MM.1S (cell line): ENCODE results near the gene NLGN2.

ENCODE experiments used
- DNase-seq: peaks from one replicate; pipeline ENCODE4 v3.0.0-alpha.2; 2015
- H2AFZ ChIP-seq: fragments of 300-600 bp; sonication (generic); 2 replicates; pipeline ENCODE4 v1.6.0; 2016; ENCODE audit warnings: antibody characterized with exemption, low read length
- H3F3A ChIP-seq: fragments of 300-600 bp; sonication (generic); 2 replicates; pipeline ENCODE4 v1.6.1; 2016; ENCODE audit warnings: mild to moderate bottlenecking, antibody characterized with exemption, low read length, moderate library complexity, mixed read lengths; ENCODE audit not compliant: insufficient read depth
- H3K27ac ChIP-seq: fragments of 300-600 bp; sonication (generic); 2 replicates; pipeline ENCODE4 v1.5.1; 2016; ENCODE audit warnings: mild to moderate bottlenecking, low read length
- H3K27me3 ChIP-seq: fragments of 300-600 bp; sonication (generic); replicated peaks from 2 replicates; pipeline ENCODE4 v1.6.0; 2016; ENCODE audit warnings: low read length; ENCODE audit not compliant: insufficient read depth
- H3K36me3 ChIP-seq: fragments of 300-600 bp; sonication (generic); replicated peaks from 2 replicates; pipeline ENCODE4 v1.6.1; 2016; ENCODE audit warnings: mild to moderate bottlenecking, low read length, mixed read lengths; ENCODE audit not compliant: insufficient read depth
- H3K4me1 ChIP-seq: fragments of 300-600 bp; sonication (generic); 2 replicates; pipeline ENCODE4 v1.6.1; 2016; ENCODE audit warnings: low read length, mixed read lengths
- H3K4me2 ChIP-seq: fragments of 300-600 bp; sonication (generic); 2 replicates; pipeline ENCODE4 v1.6.0; 2016; ENCODE audit warnings: low read depth, low read length
- H3K4me3 ChIP-seq: fragments of 300-600 bp; sonication (generic); 2 replicates; pipeline ENCODE4 v1.5.1; 2016; ENCODE audit warnings: low read length, mixed read lengths
- H3K79me2 ChIP-seq: fragments of 300-600 bp; sonication (generic); 2 replicates; pipeline ENCODE4 v1.6.1; 2016; ENCODE audit warnings: mixed run types, low read length, mixed read lengths
- H3K9ac ChIP-seq: fragments of 300-600 bp; sonication (generic); 2 replicates; pipeline ENCODE4 v1.6.1; 2016; ENCODE audit warnings: low read length, mixed read lengths
- H3K9me2 ChIP-seq: fragments of 300-600 bp; sonication (generic); replicated peaks from 2 replicates; pipeline ENCODE4 v1.6.1; 2016; ENCODE audit warnings: mild to moderate bottlenecking, low read length, mixed read lengths; ENCODE audit not compliant: insufficient read depth
- H3K9me3 ChIP-seq: fragments of 300-600 bp; sonication (generic); replicated peaks from 2 replicates; pipeline ENCODE4 v1.6.1; 2016; ENCODE audit warnings: mild to moderate bottlenecking, low read length, mixed read lengths; ENCODE audit not compliant: insufficient read depth
- H4K20me1 ChIP-seq: fragments of 300-600 bp; sonication (generic); 2 replicates; pipeline ENCODE4 v1.6.1; 2016; ENCODE audit warnings: mild to moderate bottlenecking, low read length, moderate library complexity, mixed read lengths; ENCODE audit not compliant: insufficient read depth
- CTCF ChIP-seq: fragments of 300-600 bp; sonication (generic); IDR thresholded peaks from 2 replicates; pipeline ENCODE4 v1.5.1; 2016; ENCODE audit warnings: antibody characterized with exemption, low read length, mixed read lengths
- EZH2 ChIP-seq: fragments of 300-600 bp; sonication (generic); optimal IDR thresholded peaks from 2 replicates; pipeline ENCODE3; 2017; ENCODE audit warnings: low read depth, mild to moderate bottlenecking, antibody characterized with exemption, low read length, mixed read lengths
- EZH2phosphoT487 ChIP-seq: fragments of 300-600 bp; sonication (generic); IDR thresholded peaks from 2 replicates; pipeline ENCODE4 v1.6.1; 2018; ENCODE audit warnings: antibody characterized with exemption, low read length

NLGN2 gene

GRCh38 chr17:7404737-7405349, 2.8 kb upstream of the NLGN2 start:
- DNase-seq = no peak
- H3K9ac ChIP-seq = peak overlapping the region; percentile 52; the same call in 1 of the 2 replicates
- TF ChIP-seq EZH2 (no peak), CTCF (no peak), EZH2phosphoT487 (no peak)

GRCh38 chr17:7405350-7406234, 2.1 kb upstream of the NLGN2 start:
- TF ChIP-seq EZH2 (no peak), CTCF (no peak), EZH2phosphoT487 (no peak)
- Histone ChIP-seq H3K27me3 (peaks cover 43% of the 10 kb centered on the region), H3K4me3 (peak overlapping the region; percentile 69), H3K27ac (no peak overlapping the region), H3K9me3 (no peaks in the 10 kb centered on the region), H3K9ac (no peak overlapping the region), H2AFZ (peak overlapping the region; percentile 72), H3K36me3 (no peaks in the 10 kb centered on the region), H3F3A (no peaks in the 10 kb centered on the region), H3K4me1 (peaks cover 4% of the 10 kb centered on the region; the same call in 1 of the 2 replicates), H3K9me2 (no peaks in the 10 kb centered on the region), H4K20me1 (no peaks in the 10 kb centered on the region), H3K79me2 (no peaks in the 10 kb centered on the region; the same call in 1 of the 2 replicates), H3K4me2 (peak overlapping the region; percentile 86; the same call in 1 of the 2 replicates)
- DNase-seq = no peak

More at GRCh38 chr17:7404737-7405349, 2.8 kb upstream of the NLGN2 start:
- Histone ChIP-seq H3K9me3 (no peaks in the 10 kb centered on the region), H3K27ac (no peak overlapping the region), H3K27me3 (peaks cover 36% of the 10 kb centered on the region), H3F3A (no peaks in the 10 kb centered on the region), H3K4me1 (peaks cover 4% of the 10 kb centered on the region; the same call in 1 of the 2 replicates), H3K79me2 (no peaks in the 10 kb centered on the region; the same call in 1 of the 2 replicates), H3K9me2 (no peaks in the 10 kb centered on the region), H3K4me3 (peak overlapping the region; percentile 69), H4K20me1 (no peaks in the 10 kb centered on the region), H3K4me2 (peak overlapping the region; percentile 86), H3K36me3 (no peaks in the 10 kb centered on the region), H2AFZ (peak overlapping the region; percentile 72)

- TF ChIP-seq EZH2 (no peak), CTCF (no peak), EZH2phosphoT487 (no peak)
- H3K4me1 ChIP-seq = peaks cover 4% of the 10 kb centered on the region; the same call in 1 of the 2 replicates
- H3K9me3 ChIP-seq = no peaks in the 10 kb centered on the region
- no peak overlapping the region for H3K9ac ChIP-seq
- peaks cover 50% of the 10 kb centered on the region for H3K27me3 ChIP-seq
- no peaks in the 10 kb centered on the region for H3K9me2 ChIP-seq
- no peaks in the 10 kb centered on the region for H3K36me3 ChIP-seq
- H3K79me2 ChIP-seq = no peaks in the 10 kb centered on the region; the same call in 1 of the 2 replicates
- H4K20me1 ChIP-seq = no peaks in the 10 kb centered on the region
- no peak overlapping the region for H3K4me3 ChIP-seq
- no peak overlapping the region for H3K27ac ChIP-seq
- no peaks in the 10 kb centered on the region for H3F3A ChIP-seq
- H3K4me2 ChIP-seq = no peak overlapping the region
- H2AFZ ChIP-seq = no peak overlapping the region
- no peak for DNase-seq
These were observed 1.3 kb upstream of the NLGN2 start for GRCh38 chr17:7406235-7406825.
